RWPE2 (cell line): ENCODE measurements around the gene PRR18.
"Not testable (repeated sequence)": the region's sequence is repeated elsewhere in the genome, so short reads cannot be mapped to it uniquely, and the experiment has no call there.

Source experiments
- ATAC-seq: fragments of 200-7000 bp; cut with Tn5 transposase; 3 replicates; pipeline ENCODE4 v1.9.1; 2021; ENCODE audit warnings: low read depth
- DNase-seq: peaks from one replicate; pipeline ENCODE4 v3.0.0-alpha.2; 2020; ENCODE audit warnings: low spot score
- H3K27ac ChIP-seq: fragments of 450-650 bp; 2 replicates; pipeline ENCODE4 v1.5.1; 2017; ENCODE audit warnings: mild to moderate bottlenecking; ENCODE audit not compliant: poor library complexity, severe bottlenecking
- H3K27me3 ChIP-seq: fragments of 250-450 bp; sonication (Bioruptor Pico); 2 replicates; pipeline ENCODE4 v1.5.1; 2021; ENCODE audit warnings: mild to moderate bottlenecking, moderate library complexity; ENCODE audit not compliant: insufficient read depth, poor library complexity, severe bottlenecking
- H3K36me3 ChIP-seq: fragments of 250-450 bp; sonication (Bioruptor Pico); 2 replicates; pipeline ENCODE4 v1.5.1; 2020; ENCODE audit warnings: low read depth, mild to moderate bottlenecking, moderate library complexity
- H3K4me1 ChIP-seq: fragments of 250-450 bp; sonication (Bioruptor Pico); 2 replicates; pipeline ENCODE4 v1.5.1; 2021; ENCODE audit warnings: mild to moderate bottlenecking, moderate library complexity; ENCODE audit not compliant: insufficient read depth, poor library complexity, severe bottlenecking
- H3K4me3 ChIP-seq: fragments of 250-450 bp; sonication (Bioruptor Pico); 2 replicates; pipeline ENCODE4 v1.5.1; 2021; ENCODE audit warnings: mild to moderate bottlenecking, moderate library complexity; ENCODE audit not compliant: severe bottlenecking
- H3K9me3 ChIP-seq: fragments of 250-450 bp; sonication (Bioruptor Pico); 2 replicates; pipeline ENCODE4 v1.5.1; 2021; ENCODE audit warnings: mild to moderate bottlenecking, moderate library complexity; ENCODE audit not compliant: severe bottlenecking
- CTCF ChIP-seq: fragments of 450-650 bp; IDR thresholded peaks from one replicate; pipeline ENCODE4 v1.5.1; 2017; ENCODE audit warnings: mild to moderate bottlenecking, moderate library complexity; ENCODE audit not compliant: poor library complexity, severe bottlenecking

PRR18 gene

GRCh38 chr6:166352923-166353322 lies 44.7 kb upstream of the PRR18 start:
- no peaks in the 10 kb centered on the region for H3K27me3 ChIP-seq
- H3K4me1 ChIP-seq, result peaks cover 7% of the 10 kb centered on the region
- DNase-seq (no peak), ATAC-seq (no peak)
- TF ChIP-seq CTCF, result no peak
- H3K4me3 ChIP-seq, result no peak overlapping the region
- no peak overlapping the region for H3K27ac ChIP-seq
- H3K36me3 ChIP-seq, result no peaks in the 10 kb centered on the region
- H3K9me3 ChIP-seq, result no peaks in the 10 kb centered on the region

- H3K27ac ChIP-seq, result no peak overlapping the region
- H3K9me3 ChIP-seq, result no peaks in the 10 kb centered on the region
- no peaks in the 10 kb centered on the region for H3K36me3 ChIP-seq
- TF ChIP-seq CTCF, result no peak
- no peaks in the 10 kb centered on the region for H3K27me3 ChIP-seq
- peaks cover 7% of the 10 kb centered on the region for H3K4me1 ChIP-seq
- H3K4me3 ChIP-seq, result no peak overlapping the region
- DNase-seq, result no peak
- peak; percentile 71 for ATAC-seq
These were observed 43.6 kb upstream of the PRR18 start for GRCh38 chr6:166351715-166352285.

- H3K4me3 ChIP-seq, result no peak overlapping the region
- H3K36me3 ChIP-seq, result no peaks in the 10 kb centered on the region
- H3K27me3 ChIP-seq, result no peaks in the 10 kb centered on the region
- ATAC-seq, result no peak
- DNase-seq, result no peak
- TF ChIP-seq CTCF, result no peak
- no peaks in the 10 kb centered on the region for H3K9me3 ChIP-seq
- no peak overlapping the region for H3K27ac ChIP-seq
- peaks cover 9% of the 10 kb centered on the region for H3K4me1 ChIP-seq
These were observed 40.2 kb upstream of the PRR18 start for GRCh38 chr6:166348305-166348949.

- Histone ChIP-seq H3K4me1 (peaks cover 10% of the 10 kb centered on the region), H3K9me3 (no peaks in the 10 kb centered on the region), H3K4me3 (no peak overlapping the region), H3K27ac (no peak overlapping the region), H3K27me3 (no peaks in the 10 kb centered on the region), H3K36me3 (no peaks in the 10 kb centered on the region)
- no peak for TF ChIP-seq CTCF
- DNase-seq, result no peak
- ATAC-seq, result no peak
These were observed 38.8 kb upstream of the PRR18 start for GRCh38 chr6:166346965-166347364.

GRCh38 chr6:166346449-166346848 lies 38.3 kb upstream of the PRR18 start:
- TF ChIP-seq CTCF, result no peak

GRCh38 chr6:166345672-166346071 lies 37.5 kb upstream of the PRR18 start:
- not testable (repeated sequence) for DNase-seq, H3K4me3 ChIP-seq, H3K27ac ChIP-seq, H3K4me1 ChIP-seq, H3K36me3 ChIP-seq, H3K9me3 ChIP-seq, ATAC-seq, H3K27me3 ChIP-seq

More at GRCh38 chr6:166346449-166346848, 38.3 kb upstream of the PRR18 start:
- H3K4me1 ChIP-seq, result peaks cover 5% of the 10 kb centered on the region
- H3K9me3 ChIP-seq, result no peaks in the 10 kb centered on the region
- DNase-seq (no peak), ATAC-seq (no peak)
- no peak overlapping the region for H3K27ac ChIP-seq
- H3K36me3 ChIP-seq, result no peaks in the 10 kb centered on the region
- H3K4me3 ChIP-seq, result no peak overlapping the region
- H3K27me3 ChIP-seq, result no peaks in the 10 kb centered on the region

- H3K27ac ChIP-seq, H3K36me3 ChIP-seq, H3K9me3 ChIP-seq, H3K27me3 ChIP-seq, ATAC-seq, DNase-seq, H3K4me1 ChIP-seq, H3K4me3 ChIP-seq: not testable (repeated sequence)
These were observed 36.7 kb upstream of the PRR18 start for GRCh38 chr6:166344921-166345320.
